GM18502 (cell line): ENCODE results near the gene TADA3.
A peak's percentile ranks its signal among the peaks of the same experiment; 100 is the strongest.

Experiments
- ATAC-seq: cut with Tn5 transposase; IDR thresholded peaks from one replicate; pipeline ENCODE4 v1.9.1; 2021; ENCODE audit warnings: mild to moderate bottlenecking; ENCODE audit not compliant: unreplicated experiment, poor library complexity

Gene TADA3, protein sequence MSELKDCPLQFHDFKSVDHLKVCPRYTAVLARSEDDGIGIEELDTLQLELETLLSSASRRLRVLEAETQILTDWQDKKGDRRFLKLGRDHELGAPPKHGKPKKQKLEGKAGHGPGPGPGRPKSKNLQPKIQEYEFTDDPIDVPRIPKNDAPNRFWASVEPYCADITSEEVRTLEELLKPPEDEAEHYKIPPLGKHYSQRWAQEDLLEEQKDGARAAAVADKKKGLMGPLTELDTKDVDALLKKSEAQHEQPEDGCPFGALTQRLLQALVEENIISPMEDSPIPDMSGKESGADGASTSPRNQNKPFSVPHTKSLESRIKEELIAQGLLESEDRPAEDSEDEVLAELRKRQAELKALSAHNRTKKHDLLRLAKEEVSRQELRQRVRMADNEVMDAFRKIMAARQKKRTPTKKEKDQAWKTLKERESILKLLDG

DNA sequence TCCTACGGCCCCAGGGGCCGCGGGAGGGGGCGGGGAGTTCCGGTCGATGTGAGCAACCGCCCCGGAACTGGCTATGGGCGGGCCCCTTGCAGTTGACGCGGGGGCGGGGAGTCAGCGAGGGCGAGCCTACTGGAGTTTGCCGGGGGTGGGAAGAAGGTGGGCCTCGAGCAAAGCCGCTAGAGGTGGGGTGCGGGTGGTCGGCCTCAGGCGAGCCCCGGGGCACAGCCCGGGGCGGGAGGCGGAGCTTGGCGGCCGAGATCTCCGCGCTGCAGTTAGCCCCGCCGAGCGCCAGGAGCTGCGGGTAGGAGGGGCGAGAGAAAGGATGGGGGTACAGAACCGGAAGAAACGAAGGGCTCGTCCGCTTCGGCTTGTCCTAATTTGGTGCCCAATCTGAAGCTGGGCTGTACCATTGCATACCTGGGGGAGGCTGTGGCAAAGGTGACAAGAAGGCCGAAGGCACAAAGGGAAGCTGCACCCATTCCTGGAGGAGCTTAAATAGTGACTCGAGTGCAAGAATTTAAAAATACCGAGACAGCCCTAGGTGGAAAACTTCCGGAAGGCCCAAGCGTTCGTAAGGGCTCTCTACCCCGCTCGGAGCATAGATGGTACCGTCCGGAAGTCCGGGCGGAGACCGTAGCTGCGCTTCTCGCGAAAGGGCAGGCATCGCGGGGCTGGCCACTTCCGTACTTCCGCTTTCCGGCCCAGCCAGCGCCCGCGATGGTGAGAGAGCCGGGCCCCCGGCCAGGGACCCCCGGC, at the start of gene TADA3, which contains the start of gene ARPC4:
Gene TADA3 (minus strand): TSS at position 69 of the 756 bp plus-strand sequence. CDS start 1,007 bp downstream, outside the sequence.
Gene ARPC4 (plus strand): TSS at position 678 of the 756 bp plus-strand sequence. CDS start 40 bp downstream, at position 718.
- peak; percentile 83 for ATAC-seq

DNA sequence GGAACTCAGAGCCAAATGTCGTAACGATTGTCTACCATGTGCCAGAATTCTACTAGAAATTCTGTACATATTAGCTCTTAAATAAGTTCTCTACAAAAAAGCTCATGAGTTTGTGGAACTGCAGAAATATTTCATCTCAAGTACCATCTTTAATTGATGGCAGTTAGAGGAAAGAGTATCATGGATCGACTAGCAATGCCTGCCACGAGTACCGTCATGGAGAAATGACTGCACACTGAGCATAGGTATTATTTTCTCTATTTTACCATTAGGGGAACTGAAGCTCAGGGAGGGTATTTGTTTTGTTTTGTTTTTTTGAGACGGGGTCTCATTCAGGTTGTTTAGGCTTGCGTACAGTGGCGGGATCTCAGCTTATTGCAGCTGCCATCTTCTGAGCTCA, 48.7 kb upstream of the TADA3 start:
- ATAC-seq: no peak

DNA sequence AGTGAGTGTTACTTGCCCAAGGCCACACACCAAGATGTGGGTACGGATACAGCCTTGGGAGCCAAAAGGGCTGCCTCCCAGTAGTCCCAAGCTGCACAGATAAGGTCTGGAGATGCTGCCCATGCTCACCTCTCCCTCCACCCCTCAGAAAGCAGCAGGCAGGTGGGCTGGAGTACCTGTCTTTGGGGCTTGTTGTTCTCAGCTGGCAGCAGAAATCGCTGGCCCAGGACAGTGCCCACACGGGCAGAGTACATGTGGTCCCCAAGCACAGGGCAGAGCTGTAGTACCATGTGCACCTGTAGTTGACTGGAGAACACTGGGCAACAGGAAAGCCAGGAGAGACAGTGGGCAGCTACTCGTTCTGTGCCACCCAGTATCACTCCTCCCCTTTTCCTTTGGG, 46.6 kb upstream of the TADA3 start:
- ATAC-seq: no peak

DNA sequence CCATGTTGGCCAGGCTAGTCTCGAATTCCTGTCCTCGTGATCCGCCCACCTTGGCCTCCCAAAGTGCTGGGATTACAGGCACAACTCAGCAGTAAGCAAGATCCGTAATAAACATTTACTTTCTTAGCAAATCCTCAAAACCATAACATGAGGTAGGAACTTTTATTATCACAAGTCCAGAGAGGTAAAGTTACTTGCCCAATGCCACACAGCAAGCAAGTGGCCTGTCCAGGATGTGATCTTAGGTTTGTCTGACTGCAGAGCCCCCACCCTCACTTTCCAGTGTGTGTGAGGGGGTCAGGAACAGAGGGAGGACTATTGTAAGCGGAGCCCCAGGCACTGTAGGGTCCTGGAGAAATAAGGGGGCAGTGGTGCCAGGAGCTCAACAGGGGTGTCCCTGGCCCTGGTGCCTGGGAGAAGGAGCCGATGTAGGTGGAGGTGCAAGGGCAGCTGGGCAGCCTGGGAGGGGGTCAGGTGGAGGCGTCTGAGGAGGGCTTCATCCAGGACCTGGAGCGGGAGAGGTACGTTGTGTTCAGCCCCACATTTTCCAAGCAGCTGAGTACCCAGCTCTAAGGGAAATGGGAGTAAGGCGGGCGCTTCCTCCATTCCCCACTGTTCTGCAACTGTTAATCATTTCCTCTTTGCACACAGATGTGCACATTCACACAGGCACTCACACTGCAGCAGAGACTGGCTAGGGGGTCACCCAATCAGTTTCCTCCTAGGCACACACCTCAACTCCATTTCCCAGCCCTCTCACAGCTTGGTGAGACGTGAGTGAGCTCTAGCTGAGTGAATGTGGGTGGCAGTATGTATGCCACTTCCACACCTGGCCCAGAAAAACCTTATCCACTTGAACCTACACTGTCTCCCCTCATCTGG, 45.7 kb upstream of the TADA3 start:
- no peak for ATAC-seq

DNA sequence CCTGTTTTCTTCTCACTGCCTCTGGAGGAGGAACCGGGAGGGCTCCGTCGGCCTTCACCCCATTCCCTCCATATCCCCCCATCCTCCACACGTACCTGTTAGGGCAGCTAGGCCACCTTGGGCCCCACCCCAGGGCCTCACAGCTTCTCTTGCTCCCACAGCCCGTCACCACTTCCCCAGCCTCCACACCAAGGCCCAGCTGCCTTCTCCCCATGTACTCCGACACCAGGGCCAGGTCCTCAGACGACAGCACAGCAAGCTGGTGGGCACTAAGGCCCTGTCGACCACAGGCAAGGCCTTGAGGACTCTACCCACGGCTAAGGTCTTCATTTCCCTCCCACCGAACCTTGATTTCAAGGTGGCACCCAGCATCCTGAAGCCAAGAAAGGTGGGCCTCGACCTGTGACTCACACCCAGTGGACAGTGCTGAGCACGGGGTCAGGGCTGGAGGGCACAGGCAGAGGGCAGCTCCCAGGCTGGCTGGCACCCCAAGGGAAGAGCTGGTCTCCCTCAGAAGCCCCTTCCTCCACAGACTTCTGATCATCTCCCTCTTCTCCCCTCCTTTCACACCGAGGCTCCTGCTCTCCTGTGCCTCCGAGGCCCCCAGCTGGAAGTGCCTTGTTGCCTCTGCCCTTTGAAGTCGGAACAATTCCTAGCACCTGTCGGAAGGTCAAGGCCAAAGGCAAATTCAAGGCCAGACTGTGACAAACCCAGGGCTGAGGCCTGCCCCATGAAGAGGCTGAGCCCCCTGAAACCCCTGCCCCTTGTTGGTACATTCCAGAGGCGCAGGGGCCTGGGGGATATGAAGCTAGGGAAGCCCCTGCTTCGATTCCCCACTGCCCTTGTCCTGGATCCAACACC, 42.5 kb upstream of the TADA3 start:
- no peak for ATAC-seq

DNA sequence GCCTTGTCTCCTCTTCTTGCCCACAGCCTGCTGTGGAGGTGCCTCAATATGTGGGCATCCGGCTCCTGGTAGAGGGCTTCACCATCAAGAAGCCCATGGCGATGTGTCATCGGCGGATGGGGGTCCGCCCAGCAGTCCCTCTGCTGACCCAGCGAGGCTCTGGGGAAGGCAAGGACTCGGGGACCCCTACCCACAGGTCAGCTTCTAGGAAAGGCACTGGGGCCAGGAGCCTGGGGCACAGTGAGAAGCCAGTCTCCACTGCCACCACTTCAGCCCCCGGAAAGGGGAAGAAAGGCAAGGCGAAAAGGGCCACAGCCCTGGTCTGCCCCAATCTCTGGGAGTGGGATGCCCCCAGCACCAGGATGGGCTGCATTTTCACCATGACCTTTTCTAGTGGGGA, 40.8 kb upstream of the TADA3 start:
- no peak for ATAC-seq

DNA sequence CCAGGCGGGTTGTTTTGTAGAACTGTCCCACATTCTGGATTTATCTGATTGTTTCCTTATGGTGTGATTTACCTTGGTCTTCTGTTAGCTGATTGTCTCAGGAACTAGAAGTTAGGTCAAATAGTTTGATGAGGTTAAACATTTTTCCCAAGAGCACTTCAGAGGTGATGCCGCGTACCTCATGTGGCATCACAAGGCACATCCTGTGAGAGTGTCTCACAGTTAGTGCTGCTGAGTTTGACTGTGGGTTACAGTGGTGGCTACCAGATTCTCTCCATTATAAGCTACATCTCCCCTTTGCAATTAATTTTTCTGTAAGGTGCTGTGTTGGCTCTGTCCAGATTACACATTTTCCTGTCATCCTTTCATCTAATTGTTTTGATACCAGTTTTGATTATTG, 39.0 kb upstream of the TADA3 start:
- ATAC-seq: no peak

DNA sequence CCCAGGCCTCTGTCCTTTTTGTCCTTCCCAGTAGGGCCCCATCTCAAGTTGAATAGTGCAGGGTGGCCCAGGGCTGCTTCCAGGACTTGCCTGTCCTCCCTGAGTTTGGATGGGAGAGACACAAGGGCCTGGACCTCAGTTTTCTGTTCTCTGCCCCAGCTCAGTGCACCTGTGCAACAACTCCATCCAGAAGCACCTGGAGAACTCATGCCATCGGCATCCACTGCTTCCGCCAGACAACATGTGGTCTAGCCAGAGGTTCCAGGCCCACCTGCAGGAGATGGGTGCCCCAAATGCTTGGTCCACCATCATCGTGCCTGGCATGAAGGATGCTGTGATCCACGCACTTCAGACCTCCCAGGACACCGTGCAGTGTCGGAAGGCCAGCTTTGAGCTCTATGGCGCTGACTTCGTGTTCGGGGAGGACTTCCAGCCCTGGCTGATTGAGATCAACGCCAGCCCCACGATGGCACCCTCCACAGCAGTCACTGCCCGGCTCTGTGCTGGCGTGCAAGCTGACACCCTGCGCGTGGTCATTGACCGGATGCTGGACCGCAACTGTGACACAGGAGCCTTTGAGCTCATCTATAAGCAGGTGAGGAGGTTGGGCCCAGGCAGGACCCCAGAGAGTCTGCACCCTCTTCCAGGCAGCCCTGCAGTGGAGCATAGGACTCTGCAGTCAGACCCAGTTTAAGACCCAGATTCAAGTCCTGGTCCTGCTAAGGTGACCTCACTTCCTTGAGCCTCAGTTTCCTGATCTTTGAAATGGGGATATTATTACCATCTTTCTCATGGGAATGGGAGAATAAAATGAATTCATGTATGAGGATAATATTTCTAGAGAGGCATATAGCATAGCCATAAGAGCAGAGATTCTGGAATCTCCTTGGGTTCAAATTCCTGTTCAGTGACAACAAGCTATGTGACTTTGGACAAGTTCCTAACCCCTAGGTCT, 36.8 kb upstream of the TADA3 start:
- ATAC-seq: no peak

DNA sequence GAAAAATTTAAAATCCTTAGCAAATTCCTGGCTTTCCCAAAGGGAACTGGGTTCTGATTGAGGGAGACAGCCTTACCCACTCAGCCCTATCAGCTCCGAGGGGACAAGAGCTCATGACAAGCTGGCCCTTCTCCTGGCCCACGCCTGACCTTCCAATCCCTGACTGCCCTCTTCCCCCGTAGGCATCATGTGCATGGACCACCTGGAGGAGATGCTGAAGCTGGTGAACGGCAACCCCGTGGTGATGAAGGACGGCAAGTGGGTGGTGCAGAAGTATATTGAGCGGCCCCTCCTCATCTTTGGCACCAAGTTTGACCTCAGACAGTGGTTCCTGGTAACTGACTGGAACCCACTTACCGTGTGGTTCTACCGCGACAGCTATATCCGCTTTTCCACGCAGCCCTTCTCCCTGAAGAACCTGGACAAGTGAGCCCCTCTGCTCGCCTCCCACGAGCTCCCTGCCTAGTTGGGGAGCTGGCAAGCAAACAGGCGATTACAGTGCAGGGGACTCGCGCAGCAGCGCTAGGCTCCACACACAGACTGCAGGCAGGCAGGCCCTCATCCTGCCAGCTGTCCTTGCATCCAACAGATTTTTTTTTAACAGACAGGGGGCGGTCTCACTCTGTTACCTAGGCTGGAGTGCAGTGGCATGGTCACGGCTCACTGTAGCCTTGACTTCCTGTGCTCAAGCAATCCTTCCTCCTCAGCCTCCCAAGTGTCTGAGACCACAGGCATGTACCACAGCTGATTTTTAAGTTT, 34.7 kb upstream of the TADA3 start:
- ATAC-seq: no peak

DNA sequence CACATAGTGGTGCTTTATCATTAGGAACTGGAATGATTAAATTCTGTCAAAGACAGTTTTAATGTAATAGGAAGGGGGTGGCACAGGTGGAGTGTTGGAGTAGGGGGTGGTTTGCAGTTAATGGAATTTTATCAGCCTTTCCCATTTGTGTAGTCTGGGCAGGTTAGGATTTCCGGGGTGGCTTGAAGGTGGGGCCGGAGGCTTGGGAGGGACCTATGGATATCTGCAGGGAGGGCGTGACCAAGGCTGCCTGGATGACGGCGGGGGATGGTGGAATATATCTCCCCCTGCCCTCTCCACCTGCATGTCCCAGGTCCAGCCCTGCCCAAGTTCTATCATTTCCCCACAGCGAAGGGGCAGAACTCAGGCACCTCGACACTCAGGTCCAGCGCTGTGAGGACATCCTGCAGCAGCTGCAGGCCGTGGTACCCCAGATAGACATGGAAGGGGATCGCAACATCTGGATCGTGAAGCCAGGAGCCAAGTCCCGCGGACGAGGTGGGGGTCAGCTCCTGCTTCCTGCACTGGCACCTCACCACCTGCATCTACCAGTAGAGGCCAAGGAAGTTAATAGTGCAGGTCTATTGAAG, 33.3 kb upstream of the TADA3 start:
- no peak for ATAC-seq

DNA sequence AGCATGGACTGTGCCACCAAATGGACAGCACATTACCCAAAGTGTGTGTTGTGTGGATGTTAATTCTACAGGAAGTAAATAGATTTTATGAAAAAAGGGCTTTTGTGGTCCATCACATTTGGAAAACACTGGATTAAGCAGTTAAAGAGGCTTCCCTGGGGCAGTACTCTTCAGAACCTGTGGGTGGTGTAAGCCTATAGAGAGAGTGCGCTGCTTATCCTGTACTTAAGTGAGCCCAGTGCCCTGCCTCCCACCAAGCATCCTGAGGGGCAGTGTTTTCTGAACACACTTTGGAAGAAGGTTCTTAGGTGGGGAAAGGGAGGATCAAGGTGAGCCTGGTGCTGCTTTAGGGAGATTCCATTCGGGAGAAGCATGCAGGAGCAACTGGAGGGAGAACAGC, 28.7 kb upstream of the TADA3 start:
- ATAC-seq: no peak

DNA sequence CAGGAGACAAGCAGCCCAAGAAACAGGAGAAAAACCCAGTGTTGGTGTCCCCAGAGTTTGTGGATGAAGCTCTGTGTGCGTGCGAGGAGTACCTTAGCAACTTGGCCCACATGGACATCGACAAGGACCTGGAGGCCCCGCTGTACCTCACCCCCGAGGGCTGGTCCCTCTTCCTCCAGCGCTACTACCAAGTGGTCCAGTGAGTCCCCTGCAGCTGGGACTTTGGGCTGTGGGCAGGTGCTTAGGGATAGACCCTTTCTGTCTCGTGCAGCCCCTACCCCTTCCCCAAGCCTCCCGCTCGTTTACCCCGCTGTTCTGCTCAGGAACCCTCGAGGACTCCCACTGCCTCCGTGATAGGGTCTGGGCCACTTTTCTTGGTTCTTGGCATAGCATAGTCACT, 28.3 kb upstream of the TADA3 start:
- ATAC-seq: no peak

DNA sequence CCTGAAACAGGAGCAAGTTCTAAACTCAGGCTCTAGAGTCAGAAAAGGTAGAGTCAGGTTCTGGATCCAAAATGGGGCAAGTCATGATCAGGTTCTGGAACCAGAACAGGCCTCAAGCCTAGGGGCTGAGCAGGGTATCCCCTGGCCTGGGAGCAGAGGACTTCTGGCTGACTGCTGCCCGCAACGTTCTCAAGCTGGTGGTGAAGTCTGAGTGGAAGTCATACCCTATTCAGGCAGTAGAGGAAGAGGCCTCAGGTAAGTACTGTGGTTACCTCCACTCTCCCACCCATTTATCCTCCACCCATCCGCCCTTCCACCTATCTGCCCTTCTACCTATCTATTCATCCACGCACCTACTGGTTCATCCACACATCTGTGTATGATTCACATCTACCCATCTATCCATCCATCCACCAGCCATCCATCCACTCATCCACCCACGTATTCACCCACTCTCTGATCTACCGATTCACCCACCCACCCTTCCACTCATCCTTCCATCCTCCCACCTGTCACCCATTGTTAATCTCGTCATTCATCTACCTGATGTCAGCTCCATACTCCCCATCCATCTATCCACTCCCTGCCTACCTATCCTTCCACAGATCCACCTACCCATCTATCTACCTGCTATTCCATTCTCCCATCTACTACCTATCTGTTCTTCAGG, 26.5 kb upstream of the TADA3 start:
- no peak for ATAC-seq

DNA sequence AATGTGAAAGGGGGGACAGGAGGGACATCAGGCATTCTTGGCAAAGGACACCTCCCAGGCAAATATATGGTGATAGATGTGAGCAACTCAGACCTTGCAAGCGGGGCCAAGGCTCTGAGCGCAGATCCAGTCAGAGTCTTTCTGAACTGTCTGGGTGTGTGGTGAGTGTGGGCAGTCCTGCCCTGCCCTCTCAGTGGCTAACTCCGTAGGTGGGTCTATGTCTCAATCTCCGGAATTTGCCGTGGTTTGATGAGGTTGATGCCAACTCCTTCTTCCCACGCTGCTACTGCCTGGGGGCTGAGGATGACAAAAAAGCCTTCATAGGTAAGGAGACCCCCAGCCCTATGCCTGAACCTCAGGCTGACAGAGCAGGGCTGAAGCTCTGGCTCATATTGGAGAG, 25.2 kb upstream of the TADA3 start:
- ATAC-seq: no peak

DNA sequence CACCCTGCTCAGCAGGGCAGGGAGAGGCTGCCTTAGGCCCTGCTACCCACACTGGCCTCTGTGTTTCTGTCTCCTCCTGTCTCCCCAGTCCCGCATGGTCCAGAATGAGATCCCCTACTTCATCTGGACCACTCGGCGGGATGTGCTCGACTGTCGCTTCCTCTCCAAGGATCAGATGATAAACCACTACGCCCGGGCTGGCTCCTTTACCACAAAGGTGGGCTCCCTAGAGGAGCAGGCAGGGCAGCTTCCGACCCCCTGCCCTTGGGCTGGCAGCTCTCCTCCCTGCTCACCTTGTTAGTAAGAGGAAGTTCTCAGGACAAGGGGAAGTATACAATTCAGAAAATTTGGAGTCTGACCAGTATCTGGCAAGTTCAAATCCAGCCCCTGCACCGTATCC, 23.7 kb upstream of the TADA3 start:
- ATAC-seq: no peak

DNA sequence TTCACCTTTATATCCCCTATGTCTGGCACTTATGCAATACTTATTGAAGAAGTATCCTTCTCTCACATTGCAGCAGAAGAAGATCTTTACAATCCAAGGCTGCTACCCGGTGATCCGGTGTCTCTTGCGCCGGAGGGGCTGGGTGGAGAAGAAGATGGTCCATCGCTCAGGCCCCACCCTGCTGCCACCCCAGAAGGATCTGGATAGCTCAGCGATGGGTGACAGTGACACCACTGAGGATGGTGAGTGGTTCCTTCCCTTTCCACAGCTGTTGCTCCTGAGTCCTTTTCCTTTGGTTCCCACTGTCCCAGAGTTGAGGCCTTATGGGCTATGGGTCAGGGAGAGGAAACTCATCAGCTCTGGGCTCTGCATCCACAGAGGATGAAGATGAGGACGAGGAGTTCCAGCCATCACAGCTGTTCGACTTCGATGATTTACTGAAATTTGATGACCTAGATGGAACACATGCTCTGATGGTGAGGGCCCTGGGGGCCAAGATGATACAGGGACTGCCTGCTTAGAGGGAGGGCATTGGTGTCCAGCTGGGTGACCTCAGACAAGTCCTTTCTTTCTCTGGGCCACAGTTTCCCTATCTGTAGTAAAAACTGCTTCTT, 20.7 kb upstream of the TADA3 start:
- ATAC-seq: no peak

DNA sequence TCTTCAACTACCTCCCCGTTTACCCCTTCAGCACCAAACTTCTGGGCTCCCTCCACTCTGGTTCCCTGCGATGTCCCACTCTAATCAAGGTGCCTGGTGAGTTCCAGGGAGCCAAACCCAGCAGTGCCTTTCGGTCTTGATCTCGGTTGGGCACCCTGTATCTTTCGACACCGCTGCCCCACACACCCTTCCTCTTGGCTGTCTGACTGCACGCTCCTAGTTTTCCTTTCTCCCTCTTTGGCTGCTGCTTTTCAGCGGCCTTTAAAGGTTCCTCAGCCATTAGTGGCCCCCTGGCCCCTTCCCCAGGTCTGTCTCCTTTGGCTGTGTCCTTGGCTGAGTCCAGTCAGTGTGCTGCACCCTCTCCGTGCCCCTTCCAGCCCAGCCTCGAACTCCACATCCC, 18.6 kb upstream of the TADA3 start:
- ATAC-seq: no peak
